ENCODE results near the gene SHF.

DNA sequence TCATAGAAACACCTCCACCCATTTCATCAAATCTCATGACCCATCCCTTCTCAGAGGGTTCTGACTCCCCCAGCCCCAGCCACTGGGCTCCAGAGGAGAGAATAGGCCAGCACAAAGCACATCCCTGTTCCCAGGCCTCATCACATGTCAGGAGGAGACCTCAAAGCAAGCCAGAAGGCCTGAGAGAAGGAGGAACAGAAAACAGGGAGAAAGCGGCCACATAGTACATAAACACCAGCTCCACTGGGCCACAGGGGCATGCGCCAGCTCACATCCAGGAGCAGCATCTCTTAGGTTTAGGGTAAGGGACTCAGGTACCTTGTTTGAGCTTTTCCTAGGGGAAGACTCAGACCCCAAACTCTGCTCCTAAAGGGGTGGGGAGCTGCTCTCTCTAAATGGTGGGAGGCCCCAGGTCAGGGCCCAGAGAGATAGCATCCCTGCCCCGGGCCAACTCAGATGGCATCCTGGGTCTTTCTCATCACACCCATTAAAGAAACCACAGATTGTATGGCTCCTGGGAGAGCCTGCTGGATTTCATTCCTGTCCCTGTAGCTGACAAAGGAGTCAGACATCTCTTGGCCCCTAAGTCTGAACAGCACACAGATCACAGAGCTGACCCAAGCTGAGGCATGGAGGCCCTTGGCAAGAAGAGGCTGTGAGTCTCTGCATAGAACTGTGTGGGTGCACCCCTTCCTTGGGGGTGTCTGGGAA lies 2.5 kb downstream of the SHF start:
- TF ChIP-seq EZH2 (IDR thresholded peaks at IDR 0.05; ENCODE audit: low read length) = no peak
- TF ChIP-seq, protein P1, sequence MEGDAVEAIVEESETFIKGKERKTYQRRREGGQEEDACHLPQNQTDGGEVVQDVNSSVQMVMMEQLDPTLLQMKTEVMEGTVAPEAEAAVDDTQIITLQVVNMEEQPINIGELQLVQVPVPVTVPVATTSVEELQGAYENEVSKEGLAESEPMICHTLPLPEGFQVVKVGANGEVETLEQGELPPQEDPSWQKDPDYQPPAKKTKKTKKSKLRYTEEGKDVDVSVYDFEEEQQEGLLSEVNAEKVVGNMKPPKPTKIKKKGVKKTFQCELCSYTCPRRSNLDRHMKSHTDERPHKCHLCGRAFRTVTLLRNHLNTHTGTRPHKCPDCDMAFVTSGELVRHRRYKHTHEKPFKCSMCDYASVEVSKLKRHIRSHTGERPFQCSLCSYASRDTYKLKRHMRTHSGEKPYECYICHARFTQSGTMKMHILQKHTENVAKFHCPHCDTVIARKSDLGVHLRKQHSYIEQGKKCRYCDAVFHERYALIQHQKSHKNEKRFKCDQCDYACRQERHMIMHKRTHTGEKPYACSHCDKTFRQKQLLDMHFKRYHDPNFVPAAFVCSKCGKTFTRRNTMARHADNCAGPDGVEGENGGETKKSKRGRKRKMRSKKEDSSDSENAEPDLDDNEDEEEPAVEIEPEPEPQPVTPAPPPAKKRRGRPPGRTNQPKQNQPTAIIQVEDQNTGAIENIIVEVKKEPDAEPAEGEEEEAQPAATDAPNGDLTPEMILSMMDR (optimal IDR thresholded peaks at IDR 0.05 in 1 of 3, IDR thresholded peaks at IDR 0.05 in 1 of 3, conservative IDR thresholded peaks at IDR 0.05 in 1 of 3; ENCODE audit: extremely low read depth in 1 of 3, insufficient read depth in 2 of 3, low read length in 3 of 3) = no peak

Data from keratinocyte (primary cell).